MG63 (cell line): Measurements from ENCODE around the gene PRC1. TPM values are rescaled to one million over a fixed set of nuclear protein-coding genes. Genes with fewer than 3 reads are reported as not detected.
"Not testable (repeated sequence)": the region's sequence is repeated elsewhere in the genome, so short reads cannot be mapped to it uniquely, and the experiment has no call there.

Experiments
- DNase-seq: peaks from one replicate; pipeline ENCODE4 v3.0.0-alpha.2; 2020
- H3K27me3 ChIP-seq: fragments of 250-450 bp; sonication (Bioruptor Pico); 2 replicates; pipeline ENCODE4 v1.5.1; 2020; ENCODE audit warnings: mild to moderate bottlenecking, moderate library complexity
- H3K36me3 ChIP-seq: fragments of 250-450 bp; sonication (Bioruptor Pico); 2 replicates; pipeline ENCODE4 v1.5.1; 2020; ENCODE audit warnings: mild to moderate bottlenecking, moderate library complexity
- H3K4me3 ChIP-seq: fragments of 250-450 bp; sonication (Bioruptor Pico); 2 replicates; pipeline ENCODE4 v1.5.1; 2020; ENCODE audit warnings: mild to moderate bottlenecking, moderate library complexity
- H3K9me3 ChIP-seq: fragments of 250-450 bp; sonication (Bioruptor Pico); 2 replicates; pipeline ENCODE4 v1.5.1; 2020; ENCODE audit warnings: mild to moderate bottlenecking, moderate library complexity
- total RNA-seq: library from RNA; depleted of rRNA; stranded (reverse); fragments of >200 nt; shearing (Covaris generic); gene quantifications from 2 replicates; pipeline ENCODE4 v1.2.3, GENCODE V29; 2014; ENCODE audit warnings: low replicate concordance

PRC1 gene
- total RNA-seq, 1 experiment from 2014 or later: 268 TPM

GRCh38 chr15:90931828-90932659 lies 62.3 kb downstream of the PRC1 start, which contains the start of gene HDDC3:
Gene HDDC3, minus strand, starts transcription at chr15:90932549. Its CDS starts 9 bp downstream, at chr15:90932540.
- peak; percentile 89 for DNase-seq
- H3K36me3 ChIP-seq: peaks cover 11% of the 10 kb centered on the region
- H3K27me3 ChIP-seq: no peaks in the 10 kb centered on the region
- H3K4me3 ChIP-seq: peak within 1 kb of the TSS; percentile 98
- no peaks in the 10 kb centered on the region for H3K9me3 ChIP-seq

- DNase-seq: no peak
- H3K27me3 ChIP-seq: no peaks in the 10 kb centered on the region
- peaks cover 6% of the 10 kb centered on the region for H3K36me3 ChIP-seq
- peak overlapping the region; percentile 98 for H3K4me3 ChIP-seq
- H3K9me3 ChIP-seq: no peaks in the 10 kb centered on the region
Measured at GRCh38 chr15:90931575-90931827, 62.8 kb downstream of the PRC1 start.

- Histone ChIP-seq H3K27me3 (no peaks in the 10 kb centered on the region), H3K36me3 (peaks cover 3% of the 10 kb centered on the region; the same call in 1 of the 2 replicates), H3K9me3 (no peaks in the 10 kb centered on the region), H3K4me3 (peak overlapping the region; percentile 98)
- no peak for DNase-seq
Measured at GRCh38 chr15:90930861-90931574, 63.3 kb downstream of the PRC1 start.

GRCh38 chr15:90929246-90930019 lies 64.9 kb downstream of the PRC1 start:
- DNase-seq: no peak

GRCh38 chr15:90928106-90928505 lies 66.2 kb downstream of the PRC1 start:
- not testable (repeated sequence) for H3K27me3 ChIP-seq, H3K4me3 ChIP-seq, DNase-seq, H3K36me3 ChIP-seq, H3K9me3 ChIP-seq

More at GRCh38 chr15:90929246-90930019, 64.9 kb downstream of the PRC1 start:
- Histone ChIP-seq H3K4me3 (peak overlapping the region; percentile 98), H3K9me3 (no peaks in the 10 kb centered on the region), H3K27me3 (no peaks in the 10 kb centered on the region), H3K36me3 (peaks cover 3% of the 10 kb centered on the region; the same call in 1 of the 2 replicates)

DNA sequence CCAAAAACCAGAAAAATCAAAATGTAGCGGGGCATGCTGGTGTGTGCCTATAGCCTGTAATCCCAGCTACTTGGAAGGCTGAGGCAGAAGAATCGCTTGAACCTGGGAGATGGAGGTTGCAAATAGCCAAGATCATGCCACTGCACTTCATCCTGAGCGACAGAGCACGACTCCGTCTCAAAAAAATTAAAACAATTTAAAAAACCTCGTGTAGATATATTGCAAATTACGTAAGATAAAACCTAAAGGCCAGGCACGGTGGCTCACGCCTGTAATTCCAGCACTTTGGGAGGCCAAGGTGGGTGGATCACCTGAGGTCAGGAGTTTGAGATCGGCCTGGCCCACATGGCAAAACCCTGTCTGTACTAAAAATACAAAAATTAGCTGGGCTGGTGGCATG lies 67.6 kb downstream of the PRC1 start:
- H3K4me3 ChIP-seq, H3K27me3 ChIP-seq, DNase-seq, H3K36me3 ChIP-seq, H3K9me3 ChIP-seq: not testable (repeated sequence)

GRCh38 chr15:90924375-90924774 lies 70.0 kb downstream of the PRC1 start:
- Histone ChIP-seq H3K9me3 (no peaks in the 10 kb centered on the region), H3K4me3 (no peak overlapping the region), H3K27me3 (no peaks in the 10 kb centered on the region), H3K36me3 (peaks cover 14% of the 10 kb centered on the region)
- DNase-seq: no peak

GRCh38 chr15:90922712-90923322 lies 71.5 kb downstream of the PRC1 start:
- H3K27me3 ChIP-seq, DNase-seq, H3K9me3 ChIP-seq, H3K4me3 ChIP-seq: not testable (repeated sequence)
- H3K36me3 ChIP-seq: peaks cover 26% of the 10 kb centered on the region

DNA sequence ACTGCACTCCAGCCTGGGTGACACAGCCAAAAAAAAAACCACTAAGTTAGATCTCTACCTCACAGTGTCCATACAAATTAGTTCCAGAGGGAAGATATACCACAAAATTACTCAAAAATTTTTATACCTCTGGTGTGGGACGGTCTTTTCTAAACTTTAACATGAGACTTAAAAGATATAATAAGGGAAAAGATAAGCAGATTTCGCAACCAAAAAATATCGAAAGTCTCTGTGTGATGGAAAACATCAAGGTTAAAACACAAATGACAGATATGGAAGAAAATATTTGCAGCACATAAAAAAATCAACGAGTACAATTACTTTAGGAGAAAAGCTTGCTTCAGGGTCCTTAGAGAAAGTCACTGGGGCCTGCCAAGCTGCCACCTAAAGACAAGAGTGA lies 72.4 kb downstream of the PRC1 start:
- peaks cover 26% of the 10 kb centered on the region for H3K36me3 ChIP-seq
- H3K27me3 ChIP-seq: no peaks in the 10 kb centered on the region
- no peaks in the 10 kb centered on the region for H3K9me3 ChIP-seq
- DNase-seq: no peak
- no peak overlapping the region for H3K4me3 ChIP-seq

GRCh38 chr15:90918835-90919234 lies 75.5 kb downstream of the PRC1 start:
- Histone ChIP-seq H3K36me3 (peaks cover 36% of the 10 kb centered on the region), H3K27me3 (no peaks in the 10 kb centered on the region), H3K9me3 (no peaks in the 10 kb centered on the region), H3K4me3 (no peak overlapping the region)
- no peak for DNase-seq

DNA sequence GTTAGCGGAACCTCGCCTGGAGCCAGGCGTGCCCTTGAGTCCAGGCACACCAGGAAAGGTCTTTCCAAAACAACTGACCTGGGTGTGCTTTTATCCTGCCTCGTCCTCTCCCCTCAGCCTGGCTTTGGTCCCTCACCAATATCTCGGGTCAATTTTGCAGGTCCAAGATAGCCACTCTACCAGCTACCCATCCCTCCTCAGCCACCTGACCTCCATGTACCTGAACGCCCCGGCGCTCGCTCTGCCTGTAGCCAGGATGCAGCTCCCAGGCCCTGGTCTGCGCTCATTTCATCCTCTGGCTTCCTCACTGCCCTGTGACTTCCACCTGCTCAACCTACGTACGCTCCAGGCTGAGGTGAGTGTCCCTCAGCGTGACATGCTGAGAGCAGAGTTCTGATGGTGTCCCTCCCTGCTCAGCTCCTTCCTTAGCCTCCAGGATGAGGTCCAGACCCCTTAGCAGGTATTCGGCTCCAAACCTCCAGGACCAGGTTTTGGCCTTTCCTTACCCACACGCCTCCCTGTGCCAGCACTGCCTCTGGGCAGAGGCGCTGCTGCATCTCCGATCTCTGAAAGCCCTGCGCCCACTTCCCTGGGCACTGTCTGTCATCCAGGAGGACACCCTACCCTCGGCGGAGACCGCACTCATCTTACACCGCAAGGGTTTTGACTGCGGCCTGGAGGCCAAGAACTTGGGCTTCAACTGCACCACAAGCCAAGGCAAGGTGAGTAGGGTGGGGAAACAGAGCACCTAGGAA lies 76.1 kb downstream of the PRC1 start:
- Histone ChIP-seq H3K9me3 (no peaks in the 10 kb centered on the region), H3K36me3 (peaks cover 38% of the 10 kb centered on the region)

GRCh38 chr15:90917569-90917968 lies 76.8 kb downstream of the PRC1 start:
- Histone ChIP-seq H3K36me3 (peaks cover 43% of the 10 kb centered on the region), H3K4me3 (no peak overlapping the region), H3K9me3 (no peaks in the 10 kb centered on the region), H3K27me3 (no peaks in the 10 kb centered on the region)
- DNase-seq: no peak

More for the DNA sequence above, 76.1 kb downstream of the PRC1 start:
- DNase-seq: no peak
- no peaks in the 10 kb centered on the region for H3K27me3 ChIP-seq
- no peak overlapping the region for H3K4me3 ChIP-seq

- peaks cover 48% of the 10 kb centered on the region for H3K36me3 ChIP-seq
Measured at GRCh38 chr15:90916461-90916860, 77.9 kb downstream of the PRC1 start.

More at GRCh38 chr15:90916461-90916860, 77.9 kb downstream of the PRC1 start:
- DNase-seq: no peak
- Histone ChIP-seq H3K9me3 (no peaks in the 10 kb centered on the region), H3K4me3 (no peak overlapping the region), H3K27me3 (no peaks in the 10 kb centered on the region)
